BLaER1 (cell line): Measurements from ENCODE around the gene C20orf141.

ENCODE experiments used
- H3K27ac ChIP-seq: shearing (Covaris generic); formaldehyde crosslinking; 2 replicates; pipeline ENCODE4 v1.8.1; 2022
- H3K27me3 ChIP-seq: shearing (Covaris generic); formaldehyde crosslinking; 2 replicates; pipeline ENCODE4 v1.8.1; 2022
- H3K36me3 ChIP-seq: shearing (Covaris generic); formaldehyde crosslinking; 2 replicates; pipeline ENCODE4 v1.8.1; 2022
- H3K4me1 ChIP-seq: shearing (Covaris generic); formaldehyde crosslinking; 2 replicates; pipeline ENCODE4 v1.8.1; 2022
- H3K4me2 ChIP-seq: shearing (Covaris generic); formaldehyde crosslinking; 2 replicates; pipeline ENCODE4 v1.8.1; 2022
- H3K4me3 ChIP-seq: shearing (Covaris generic); formaldehyde crosslinking; 2 replicates; pipeline ENCODE4 v1.8.1; 2022
- H3K9ac ChIP-seq: shearing (Covaris generic); formaldehyde crosslinking; 2 replicates; pipeline ENCODE4 v1.8.1; 2022
- H3K9me3 ChIP-seq: shearing (Covaris generic); formaldehyde crosslinking; 2 replicates; pipeline ENCODE4 v1.8.1; 2022
- H4K20me1 ChIP-seq: shearing (Covaris generic); formaldehyde crosslinking; 2 replicates; pipeline ENCODE4 v1.8.1; 2022
- Cebpa-rat ChIP-seq: shearing (Covaris generic); IDR thresholded peaks from 2 replicates; pipeline ENCODE4 v1.8.1; 2022

Gene C20orf141

GRCh38 chr20:2840967-2841531 lies 26.3 kb downstream of the C20orf141 start:
- no peak for TF ChIP-seq Cebpa-rat
- peak overlapping the region; percentile 83 for H3K4me3 ChIP-seq
- peak overlapping the region; percentile 58 for H3K27ac ChIP-seq
- H3K9ac ChIP-seq: peak overlapping the region; percentile 83
- H4K20me1 ChIP-seq: no peaks in the 10 kb centered on the region
- peaks cover 6% of the 10 kb centered on the region; the same call in 1 of the 2 replicates for H3K36me3 ChIP-seq
- no peaks in the 10 kb centered on the region for H3K27me3 ChIP-seq
- H3K4me2 ChIP-seq: peak overlapping the region; percentile 90
- no peaks in the 10 kb centered on the region for H3K9me3 ChIP-seq
- H3K4me1 ChIP-seq: peaks cover 43% of the 10 kb centered on the region

GRCh38 chr20:2845607-2846006 lies 30.8 kb downstream of the C20orf141 start:
- no peaks in the 10 kb centered on the region for H3K9me3 ChIP-seq
- H3K4me3 ChIP-seq: no peak overlapping the region
- H3K9ac ChIP-seq: no peak overlapping the region
- H3K27me3 ChIP-seq: no peaks in the 10 kb centered on the region
- H3K27ac ChIP-seq: no peak overlapping the region
- no peak for TF ChIP-seq Cebpa-rat
- no peak overlapping the region for H3K4me2 ChIP-seq
- no peaks in the 10 kb centered on the region for H4K20me1 ChIP-seq
- peaks cover 12% of the 10 kb centered on the region for H3K4me1 ChIP-seq
- H3K36me3 ChIP-seq: no peaks in the 10 kb centered on the region

GRCh38 chr20:2846698-2847097 lies 31.9 kb downstream of the C20orf141 start:
- Histone ChIP-seq H3K9ac (no peak overlapping the region), H3K27ac (no peak overlapping the region), H3K4me2 (no peak overlapping the region), H3K4me1 (peaks cover 4% of the 10 kb centered on the region), H3K27me3 (no peaks in the 10 kb centered on the region), H4K20me1 (no peaks in the 10 kb centered on the region), H3K9me3 (no peaks in the 10 kb centered on the region), H3K4me3 (no peak overlapping the region), H3K36me3 (no peaks in the 10 kb centered on the region)
- TF ChIP-seq Cebpa-rat: no peak

GRCh38 chr20:2847802-2848201 lies 33.0 kb downstream of the C20orf141 start:
- no peaks in the 10 kb centered on the region for H3K36me3 ChIP-seq
- no peak overlapping the region for H3K4me2 ChIP-seq
- no peaks in the 10 kb centered on the region for H3K4me1 ChIP-seq
- no peak overlapping the region for H3K27ac ChIP-seq
- no peaks in the 10 kb centered on the region for H3K9me3 ChIP-seq
- no peaks in the 10 kb centered on the region for H4K20me1 ChIP-seq
- H3K4me3 ChIP-seq: no peak overlapping the region
- H3K9ac ChIP-seq: no peak overlapping the region
- no peak for TF ChIP-seq Cebpa-rat
- no peaks in the 10 kb centered on the region for H3K27me3 ChIP-seq

- Histone ChIP-seq H3K4me1 (no peaks in the 10 kb centered on the region), H3K36me3 (no peaks in the 10 kb centered on the region), H4K20me1 (no peaks in the 10 kb centered on the region), H3K9me3 (no peaks in the 10 kb centered on the region), H3K4me2 (no peak overlapping the region), H3K27ac (no peak overlapping the region), H3K9ac (no peak overlapping the region), H3K27me3 (no peaks in the 10 kb centered on the region), H3K4me3 (no peak overlapping the region)
- no peak for TF ChIP-seq Cebpa-rat
Measured at GRCh38 chr20:2849529-2849928, 34.7 kb downstream of the C20orf141 start.

GRCh38 chr20:2851086-2851485 lies 36.3 kb downstream of the C20orf141 start:
- Histone ChIP-seq H4K20me1 (0 out of 2 replicates have a peak, but pooled peaks cover 5% of the 10 kb centered on the region), H3K4me1 (no peaks in the 10 kb centered on the region), H3K36me3 (no peaks in the 10 kb centered on the region), H3K4me2 (no peak overlapping the region), H3K4me3 (no peak overlapping the region), H3K27me3 (no peaks in the 10 kb centered on the region), H3K27ac (no peak overlapping the region), H3K9me3 (no peaks in the 10 kb centered on the region), H3K9ac (no peak overlapping the region)
- no peak for TF ChIP-seq Cebpa-rat

GRCh38 chr20:2858591-2858990 lies 43.8 kb downstream of the C20orf141 start:
- no peak overlapping the region for H3K9ac ChIP-seq
- H3K36me3 ChIP-seq: peaks cover 42% of the 10 kb centered on the region
- H3K4me3 ChIP-seq: no peak overlapping the region
- H3K9me3 ChIP-seq: no peaks in the 10 kb centered on the region
- H4K20me1 ChIP-seq: peaks cover 8% of the 10 kb centered on the region; the same call in 1 of the 2 replicates
- no peak for TF ChIP-seq Cebpa-rat
- H3K4me1 ChIP-seq: no peaks in the 10 kb centered on the region
- H3K27ac ChIP-seq: no peak overlapping the region
- no peak overlapping the region for H3K4me2 ChIP-seq
- no peaks in the 10 kb centered on the region for H3K27me3 ChIP-seq

- TF ChIP-seq Cebpa-rat: no peak
- Histone ChIP-seq H3K9me3 (no peaks in the 10 kb centered on the region), H3K9ac (no peak overlapping the region), H3K27me3 (no peaks in the 10 kb centered on the region), H3K27ac (no peak overlapping the region), H3K4me3 (no peak overlapping the region), H3K36me3 (peaks cover 50% of the 10 kb centered on the region), H3K4me1 (no peaks in the 10 kb centered on the region; the same call in 1 of the 2 replicates), H4K20me1 (peaks cover 8% of the 10 kb centered on the region; the same call in 1 of the 2 replicates), H3K4me2 (no peak overlapping the region)
Measured at GRCh38 chr20:2859330-2860121, 44.7 kb downstream of the C20orf141 start.

GRCh38 chr20:2864626-2865025 lies 49.8 kb downstream of the C20orf141 start:
- Histone ChIP-seq H4K20me1 (no peaks in the 10 kb centered on the region), H3K27ac (no peak overlapping the region), H3K4me2 (no peak overlapping the region), H3K27me3 (no peaks in the 10 kb centered on the region), H3K9me3 (no peaks in the 10 kb centered on the region), H3K4me1 (peaks cover 38% of the 10 kb centered on the region), H3K9ac (no peak overlapping the region), H3K36me3 (peaks cover 70% of the 10 kb centered on the region), H3K4me3 (no peak overlapping the region)
- TF ChIP-seq Cebpa-rat: no peak

- Histone ChIP-seq H4K20me1 (no peaks in the 10 kb centered on the region), H3K36me3 (peaks cover 65% of the 10 kb centered on the region), H3K27ac (no peak overlapping the region), H3K9me3 (no peaks in the 10 kb centered on the region), H3K9ac (no peak overlapping the region), H3K4me2 (peak overlapping the region; percentile 74), H3K4me3 (no peak overlapping the region), H3K27me3 (no peaks in the 10 kb centered on the region), H3K4me1 (peaks cover 38% of the 10 kb centered on the region)
- no peak for TF ChIP-seq Cebpa-rat
Measured at GRCh38 chr20:2865101-2865500, 50.3 kb downstream of the C20orf141 start.
